Right forelimb (tissue), 1 donor: ENCODE measurements around the gene ARPC5.
"Not testable (repeated sequence)": the region's sequence is repeated elsewhere in the genome, so short reads cannot be mapped to it uniquely, and the experiment has no call there.

Source experiments
- DNase-seq: peaks from one replicate; pipeline ENCODE4 v3.0.0-alpha.2; 2018

Gene ARPC5

GRCh38 chr1:183645531-183645930 is 9.9 kb upstream of the ARPC5 start:
- no peak for DNase-seq

DNA sequence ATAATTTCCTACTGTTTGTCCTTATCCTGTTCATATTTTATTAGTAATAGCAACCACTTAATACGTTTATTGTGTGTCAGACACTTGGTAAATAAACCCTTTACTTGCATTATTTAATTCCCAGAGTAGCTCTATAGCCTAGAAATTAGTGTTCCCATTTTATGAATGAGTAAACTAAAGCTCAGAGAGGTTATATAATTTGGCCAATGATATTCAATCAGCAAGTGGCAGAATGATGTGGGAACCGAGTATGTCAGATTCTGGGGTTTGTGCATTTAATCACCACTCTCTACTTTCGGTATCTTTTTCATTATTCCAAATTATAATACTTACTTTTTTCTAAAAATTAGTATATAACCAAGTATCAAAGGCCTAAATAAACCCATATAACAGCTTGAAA is 6.6 kb upstream of the ARPC5 start:
- no peak for DNase-seq

DNA sequence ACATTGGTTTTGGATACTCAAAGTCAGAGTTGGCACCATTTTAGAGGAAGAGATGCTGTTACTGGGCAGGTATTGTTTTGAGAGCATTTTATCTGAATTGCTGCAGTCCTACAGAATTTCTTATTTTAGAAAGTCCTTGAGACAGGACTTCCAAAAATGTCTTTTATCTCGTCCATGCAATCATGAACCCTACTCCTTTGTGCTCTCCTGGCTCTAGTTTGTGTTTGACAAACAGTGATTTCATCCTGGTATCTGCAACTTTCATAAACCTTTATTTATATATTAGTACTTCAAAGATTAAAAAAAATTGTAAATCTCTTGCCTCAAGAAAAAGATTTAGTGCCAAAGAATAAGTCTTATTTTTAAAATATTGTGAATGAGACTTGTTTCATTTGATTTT is 4.6 kb upstream of the ARPC5 start:
- DNase-seq: no peak

GRCh38 chr1:183638649-183639387 is 3.2 kb upstream of the ARPC5 start:
- DNase-seq: no peak

DNA sequence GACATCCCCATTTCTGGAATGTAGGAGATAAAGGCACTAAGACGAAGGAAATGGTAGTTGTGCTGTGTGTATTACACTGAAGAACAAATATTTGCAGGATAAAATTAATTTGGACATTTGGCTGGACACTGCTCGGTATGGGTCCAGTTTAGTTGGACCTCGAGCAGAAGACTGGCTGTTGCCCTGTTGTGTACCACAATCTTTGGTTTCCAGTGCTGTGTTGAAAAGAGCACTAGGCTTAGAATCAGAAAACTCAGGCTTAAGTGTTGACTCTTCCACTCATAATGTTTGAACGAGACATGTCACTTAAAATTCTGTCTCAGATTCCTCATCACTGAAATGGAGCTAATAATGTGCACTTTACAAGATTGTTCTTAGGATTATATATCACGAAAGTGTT is 1.2 kb upstream of the ARPC5 start:
- no peak for DNase-seq

DNA sequence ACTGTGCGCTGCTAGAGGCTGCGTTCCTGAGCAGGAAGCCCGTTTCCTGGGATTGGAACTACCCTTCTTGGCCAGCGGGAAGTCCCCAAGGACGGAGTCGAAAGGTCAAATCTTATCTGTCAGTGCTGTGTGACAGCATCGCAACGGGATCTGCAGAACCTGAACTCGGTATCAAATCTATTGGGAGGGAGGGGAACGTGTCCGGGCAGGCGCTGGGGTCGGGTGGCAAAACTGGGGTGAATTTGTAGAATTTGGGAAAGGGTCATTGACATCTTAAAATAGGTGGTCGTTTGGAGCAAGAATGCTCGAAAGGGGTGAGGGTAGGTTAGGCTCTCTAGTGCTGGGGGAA is 725 bp upstream of the ARPC5 start:
- DNase-seq: no peak

GRCh38 chr1:183635099-183635605 is 431 bp downstream of the ARPC5 start:
- no peak for DNase-seq

GRCh38 chr1:183634429-183635065 is 1.0 kb downstream of the ARPC5 start:
- DNase-seq: no peak

- DNase-seq: no peak
These were observed 1.8 kb downstream of the ARPC5 start for GRCh38 chr1:183633676-183634343.

DNA sequence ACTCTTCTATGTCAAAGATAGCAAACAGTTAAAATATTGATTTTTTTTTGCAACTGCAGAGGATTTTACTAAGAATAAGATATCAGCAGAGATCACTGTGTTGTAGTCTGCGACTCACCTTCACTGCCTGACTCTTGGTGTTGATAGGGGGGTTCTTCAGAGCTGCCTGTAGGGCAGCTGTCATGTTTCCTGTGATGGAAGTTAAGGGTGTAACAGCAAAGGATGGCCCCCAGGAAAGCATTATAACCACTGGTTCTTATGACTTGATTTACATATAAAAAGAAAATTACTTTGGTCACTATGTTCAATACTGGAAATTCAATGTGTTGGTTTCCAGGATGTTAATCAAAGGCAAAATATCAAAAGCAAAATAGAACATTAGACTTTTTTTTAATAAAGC is 2.6 kb downstream of the ARPC5 start:
- no peak for DNase-seq

DNA sequence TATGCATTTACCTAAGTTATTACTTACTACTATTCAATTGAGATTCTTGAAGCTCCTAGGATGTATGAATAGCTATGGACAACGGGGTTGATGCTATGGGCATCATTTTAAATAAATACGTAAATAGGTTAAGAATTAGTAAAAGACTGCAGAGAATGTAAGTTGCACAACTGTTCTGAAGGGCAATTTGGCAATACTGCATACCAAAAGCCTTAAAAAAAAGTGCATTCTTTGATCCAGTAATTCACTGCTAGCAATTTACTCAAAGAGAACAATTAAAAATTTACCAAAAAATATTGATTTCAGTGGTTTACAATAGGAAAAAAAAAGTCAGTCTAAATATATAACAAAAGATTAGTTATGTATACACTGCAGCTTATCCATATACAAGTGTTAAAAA is 3.5 kb downstream of the ARPC5 start:
- no peak for DNase-seq

DNA sequence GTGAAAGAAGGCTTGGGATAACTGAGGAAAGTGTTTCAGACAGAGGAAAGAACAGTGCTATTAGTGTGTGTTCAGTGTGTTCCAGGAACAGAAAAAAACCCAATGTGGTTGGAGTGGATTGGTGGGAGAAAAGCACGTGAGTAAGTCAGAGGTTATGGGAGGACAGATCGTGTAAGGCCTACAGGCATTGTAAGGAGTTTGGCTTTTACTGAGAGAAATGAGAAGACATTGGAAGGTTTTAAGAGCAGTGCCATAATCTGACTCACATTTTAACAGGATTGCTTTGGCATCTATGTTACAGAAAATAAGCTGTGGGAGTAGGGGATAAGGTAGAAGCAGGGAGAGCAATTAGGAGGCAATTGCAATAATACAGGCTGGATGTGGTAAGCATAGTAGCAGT is 4.8 kb downstream of the ARPC5 start:
- DNase-seq: no peak

DNA sequence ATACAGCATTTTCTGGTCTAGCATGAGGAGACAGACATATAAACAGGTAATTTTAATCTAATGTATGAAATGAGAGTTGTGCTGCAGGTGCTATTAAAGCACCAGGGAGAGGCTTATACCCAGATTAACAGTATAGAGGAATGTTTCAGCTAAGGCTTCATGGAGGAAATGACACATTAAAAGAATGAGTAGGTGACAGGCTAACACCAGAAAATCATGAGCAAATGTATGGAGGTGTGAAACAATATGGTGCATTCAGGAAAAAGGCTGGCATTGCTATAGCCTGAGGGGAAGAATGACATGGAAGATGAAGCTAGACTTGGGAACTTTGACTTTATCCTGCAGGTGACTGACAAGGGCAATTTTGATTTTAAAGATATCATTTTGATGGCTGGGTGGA is 7.0 kb downstream of the ARPC5 start:
- no peak for DNase-seq

DNA sequence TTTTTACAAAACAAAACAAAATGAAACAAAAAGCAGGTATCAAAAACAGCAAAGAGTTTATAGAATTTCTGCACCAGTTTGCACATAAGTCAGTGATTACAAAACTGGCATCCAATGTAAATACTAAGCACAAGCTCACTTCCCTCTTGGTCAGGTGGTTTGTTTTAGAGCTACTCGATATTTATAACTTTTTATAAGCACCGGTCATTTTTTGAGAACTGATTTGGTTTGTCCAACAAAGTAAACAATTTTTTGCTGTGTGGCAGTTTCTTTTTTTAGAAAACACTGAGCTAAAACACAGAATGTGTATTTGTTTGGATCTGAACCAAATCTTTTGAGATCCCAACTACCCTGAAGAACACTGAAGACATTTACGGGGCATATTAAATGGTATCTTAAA is 9.3 kb downstream of the ARPC5 start:
- not testable (repeated sequence) for DNase-seq

GRCh38 chr1:183622884-183623785 is 12.4 kb downstream of the ARPC5 start:
- DNase-seq: no peak

GRCh38 chr1:183622013-183622412 is 13.6 kb downstream of the ARPC5 start:
- DNase-seq: no peak

DNA sequence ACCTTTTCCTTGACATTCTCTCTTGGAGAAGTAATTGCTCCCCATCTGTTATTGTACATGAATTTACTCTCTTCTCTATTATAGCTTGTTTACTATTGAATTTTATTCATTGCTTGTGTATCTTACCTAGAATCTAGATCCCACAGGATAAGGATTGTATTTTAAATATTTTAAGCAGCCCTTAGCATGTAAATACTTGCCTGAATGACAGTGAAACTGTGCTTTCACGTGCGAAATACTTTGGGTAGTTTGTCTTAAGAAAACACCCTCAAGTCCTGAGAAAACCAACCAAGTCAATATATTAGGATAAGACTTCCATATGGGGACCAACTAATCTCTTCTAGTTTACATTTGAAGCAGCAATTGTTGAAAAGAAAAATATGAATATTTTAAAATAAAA is 15.3 kb downstream of the ARPC5 start:
- no peak for DNase-seq

DNA sequence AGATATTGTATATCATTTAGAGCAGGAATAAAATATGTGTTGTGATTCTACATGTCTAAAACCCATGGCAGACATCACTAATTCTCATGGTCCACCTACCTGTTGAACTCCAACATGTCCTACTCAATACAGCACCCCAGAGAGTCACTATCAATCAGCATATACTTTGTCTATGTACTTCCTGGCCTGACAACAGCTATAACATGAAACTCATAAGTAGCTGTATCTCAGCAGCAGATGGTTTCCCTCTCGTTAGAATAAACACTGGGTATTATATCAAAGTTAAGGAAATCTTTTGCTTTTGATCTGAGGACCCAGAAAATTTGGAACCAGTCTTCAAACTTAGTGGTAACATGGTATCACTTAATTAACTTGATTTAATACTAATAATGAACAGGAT is 15.8 kb downstream of the ARPC5 start:
- DNase-seq: no peak

- not testable (repeated sequence) for DNase-seq
These were observed 17.4 kb downstream of the ARPC5 start for GRCh38 chr1:183618202-183618601.

GRCh38 chr1:183612975-183613374 is 22.6 kb downstream of the ARPC5 start:
- not testable (repeated sequence) for DNase-seq

- no peak for DNase-seq
These were observed 23.2 kb downstream of the ARPC5 start for GRCh38 chr1:183612407-183612806.

DNA sequence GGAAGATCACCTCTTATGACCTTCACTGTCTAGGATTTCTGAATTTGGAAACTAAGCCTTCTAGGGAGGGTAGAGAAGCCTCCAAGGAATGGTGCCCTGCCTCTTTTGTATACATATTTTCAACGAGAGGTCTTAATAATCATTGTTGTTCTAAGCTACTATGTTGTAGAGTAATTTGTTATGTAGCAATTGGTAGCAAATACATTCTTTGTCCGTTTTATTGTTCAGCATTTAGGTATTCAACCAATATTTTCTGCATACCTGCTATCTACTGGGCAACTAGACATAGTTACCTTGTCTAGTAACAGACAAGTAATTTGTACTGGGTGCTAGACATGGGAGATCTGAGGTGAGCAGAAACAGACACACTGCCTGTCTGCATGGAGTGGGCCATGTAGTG is 24.6 kb downstream of the ARPC5 start:
- DNase-seq: no peak
